Upper lobe of right lung (tissue), 1 donor: ENCODE measurements around the gene PTPRN2. TPM values are rescaled to one million over a fixed set of nuclear protein-coding genes. Genes with fewer than 3 reads are reported as not detected.

Experiments
- ATAC-seq: fragments of 200-7000 bp; cut with Tn5 transposase; one replicate; pipeline ENCODE4 v1.9.1; 2020; ENCODE audit warnings: mild to moderate bottlenecking, moderate library complexity
- DNase-seq: peaks from one replicate; pipeline ENCODE4 v3.0.0-alpha.2; 2020
- H3K27ac ChIP-seq: fragments of 200-600 bp; one replicate; pipeline ENCODE4 v1.8.0; 2022
- H3K27me3 ChIP-seq: fragments of 200-600 bp; one replicate; pipeline ENCODE4 v1.8.0; 2022; ENCODE audit warnings: mild to moderate bottlenecking
- H3K36me3 ChIP-seq: fragments of 200-600 bp; one replicate; pipeline ENCODE4 v1.8.0; 2022
- H3K4me1 ChIP-seq: fragments of 200-600 bp; one replicate; pipeline ENCODE4 v1.8.0; 2022
- H3K4me3 ChIP-seq: fragments of 200-600 bp; one replicate; pipeline ENCODE4 v1.8.0; 2022; ENCODE audit warnings: mild to moderate bottlenecking
- H3K9me3 ChIP-seq: fragments of 200-600 bp; one replicate; pipeline ENCODE4 v1.8.0; 2022
- CTCF ChIP-seq: fragments of 200-600 bp; IDR thresholded peaks from one replicate; pipeline ENCODE4 v1.8.0; 2022; ENCODE audit warnings: antibody characterized with exemption
- intact Hi-C: fragments of 100-400 bp; cut with DNase I; formaldehyde crosslinking; loops from one replicate; pipeline ENCODE4 v1.11.0; 2022
- total RNA-seq: library from RNA; stranded (reverse); fragmentation: NEBNext Ultra II Directional; extraction: Animal tissue kit (Norgen Biotek cat#: 25700); gene quantifications from one replicate; pipeline ENCODE4 v1.2.1, GENCODE V29; 2021
- donor health status: DM: no; HTN: yes; CAD: no; lungs with severe emphysema.

PTPRN2 gene
- total RNA-seq, 1 donor from 2014 or later = 4.9 TPM

- Histone ChIP-seq H3K9me3 (no peaks in the 10 kb centered on the region), H3K4me1 (no peaks in the 10 kb centered on the region), H3K4me3 (no peak overlapping the region), H3K27me3 (no peaks in the 10 kb centered on the region), H3K27ac (no peak overlapping the region), H3K36me3 (no peaks in the 10 kb centered on the region)
- no peak for TF ChIP-seq CTCF
- peak; percentile 49 for DNase-seq
- intact Hi-C loops = no loop called here
- ATAC-seq = no peak
Measured at GRCh38 chr7:157814931-157815705, 772.5 kb downstream of the PTPRN2 start.

- H3K4me3 ChIP-seq = no peak overlapping the region
- H3K9me3 ChIP-seq = no peaks in the 10 kb centered on the region
- H3K27ac ChIP-seq = no peak overlapping the region
- no peaks in the 10 kb centered on the region for H3K36me3 ChIP-seq
- intact Hi-C loops = no loop called here
- H3K4me1 ChIP-seq = no peaks in the 10 kb centered on the region
- DNase-seq (peak; percentile 55), ATAC-seq (no peak)
- no peak for TF ChIP-seq CTCF
- H3K27me3 ChIP-seq = no peaks in the 10 kb centered on the region
Measured at GRCh38 chr7:157813741-157814661, 773.6 kb downstream of the PTPRN2 start.

GRCh38 chr7:157813053-157813452 lies 774.6 kb downstream of the PTPRN2 start:
- no peak for TF ChIP-seq CTCF
- DNase-seq (peak; percentile 42), ATAC-seq (no peak)
- H3K9me3 ChIP-seq = no peaks in the 10 kb centered on the region
- no peaks in the 10 kb centered on the region for H3K36me3 ChIP-seq
- H3K4me3 ChIP-seq = no peak overlapping the region
- intact Hi-C loops = no loop called here
- H3K27ac ChIP-seq = no peak overlapping the region
- H3K4me1 ChIP-seq = no peaks in the 10 kb centered on the region
- no peaks in the 10 kb centered on the region for H3K27me3 ChIP-seq

- DNase-seq (peak; percentile 53), ATAC-seq (no peak)
- TF ChIP-seq CTCF = no peak
- Histone ChIP-seq H3K4me1 (no peaks in the 10 kb centered on the region), H3K4me3 (no peak overlapping the region), H3K27me3 (no peaks in the 10 kb centered on the region), H3K36me3 (no peaks in the 10 kb centered on the region), H3K27ac (no peak overlapping the region), H3K9me3 (no peaks in the 10 kb centered on the region)
- intact Hi-C loops = no loop called here
Measured at GRCh38 chr7:157811946-157812345, 775.7 kb downstream of the PTPRN2 start.

GRCh38 chr7:157809863-157810851 lies 777.5 kb downstream of the PTPRN2 start:
- intact Hi-C loops = no loop called here

More at GRCh38 chr7:157809863-157810851, 777.5 kb downstream of the PTPRN2 start:
- TF ChIP-seq CTCF = no peak
- DNase-seq = peak; percentile 53
- H3K9me3 ChIP-seq = no peaks in the 10 kb centered on the region
- no peaks in the 10 kb centered on the region for H3K36me3 ChIP-seq
- no peaks in the 10 kb centered on the region for H3K4me1 ChIP-seq
- no peak overlapping the region for H3K4me3 ChIP-seq
- no peak for ATAC-seq
- H3K27ac ChIP-seq = no peak overlapping the region
- no peaks in the 10 kb centered on the region for H3K27me3 ChIP-seq
